ENCODE results near the gene XYLB. TPM values are rescaled to one million over a fixed set of nuclear protein-coding genes. Genes with fewer than 3 reads are reported as not detected.

XYLB gene
- total and polyA plus RNA-seq, 11 donors, result 0.23 to 2.9 (median 0.61) TPM

- no peak for TF ChIP-seq CTCF (IDR thresholded peaks at IDR 0.05)
- TF ChIP-seq POLR2A (IDR thresholded peaks at IDR 0.05), result no peak
Measured at GRCh38 chr3:38364721-38365400, 18.3 kb downstream of the XYLB start.

GRCh38 chr3:38365469-38366062 is 19.0 kb downstream of the XYLB start:
- 93 to 98% (median 95%) methylated on average over 12 to 13 of the region's 13 CpGs for WGBS, 4 donors
- H3K36me3 ChIP-seq, result peaks cover 0 to 25% (median 0%) of the 10 kb centered on the region in 9 donors
- TF ChIP-seq POLR2A (IDR thresholded peaks at IDR 0.05), result no peak
- no peak for TF ChIP-seq CTCF (IDR thresholded peaks at IDR 0.05)

More at GRCh38 chr3:38364721-38365400, 18.3 kb downstream of the XYLB start:
- Histone ChIP-seq H3K27me3 (no peaks in the 10 kb centered on the region), H3K36me3 (peaks cover 0 to 23% (median 0%) of the 10 kb centered on the region in 9 donors), H3K4me3 (no peak overlapping the region), H3K27ac (no peak overlapping the region), H3K9me3 (no peaks in the 10 kb centered on the region), H3K4me1 (no peaks in the 10 kb centered on the region)
- no peak for DNase-seq
- intact Hi-C loops (cut with DNase I), result no loop called here
- 84 to 93% (median 90%) methylated on average over 5 to 6 of the region's 6 CpGs for WGBS, 4 donors
- no peak for ATAC-seq

GRCh38 chr3:38366082-38366481 is 19.5 kb downstream of the XYLB start:
- DNase-seq, result no peak
- Histone ChIP-seq H3K9me3 (no peaks in the 10 kb centered on the region), H3K36me3 (peaks cover 0 to 25% (median 0%) of the 10 kb centered on the region in 9 donors), H3K27me3 (no peaks in the 10 kb centered on the region), H3K4me3 (no peak overlapping the region), H3K27ac (no peak overlapping the region), H3K4me1 (no peaks in the 10 kb centered on the region)
- intact Hi-C loops (cut with DNase I), result no loop called here
- no peak for TF ChIP-seq CTCF (IDR thresholded peaks at IDR 0.05)
- no peak for TF ChIP-seq POLR2A (IDR thresholded peaks at IDR 0.05)
- no peak for ATAC-seq
- WGBS, 4 donors, result 79 to 92% (median 86%) methylated on average over 3 of the region's 3 CpGs

More at GRCh38 chr3:38365469-38366062, 19.0 kb downstream of the XYLB start:
- no peak for ATAC-seq
- H3K27ac ChIP-seq, result no peak overlapping the region
- H3K4me3 ChIP-seq, result no peak overlapping the region
- no peak for DNase-seq
- no peaks in the 10 kb centered on the region for H3K27me3 ChIP-seq
- no peaks in the 10 kb centered on the region for H3K4me1 ChIP-seq
- intact Hi-C loops (cut with DNase I), result no loop called here
- no peaks in the 10 kb centered on the region for H3K9me3 ChIP-seq

GRCh38 chr3:38367779-38368178 is 21.2 kb downstream of the XYLB start:
- Histone ChIP-seq H3K4me1 (no peaks in the 10 kb centered on the region), H3K9me3 (no peaks in the 10 kb centered on the region), H3K27ac (no peak overlapping the region), H3K36me3 (peaks cover 0 to 25% (median 0%) of the 10 kb centered on the region in 9 donors), H3K27me3 (no peaks in the 10 kb centered on the region), H3K4me3 (no peak overlapping the region)
- intact Hi-C loops (cut with DNase I), result no loop called here
- TF ChIP-seq POLR2A (IDR thresholded peaks at IDR 0.05) (no peak), CTCF (IDR thresholded peaks at IDR 0.05) (no peak)
- no peak for DNase-seq
- WGBS, 4 donors, result 74 to 88% (median 81%) methylated on average over 3 of the region's 3 CpGs
- ATAC-seq, result no peak
